Measurements from ENCODE around the gene PLCL2.

DNA sequence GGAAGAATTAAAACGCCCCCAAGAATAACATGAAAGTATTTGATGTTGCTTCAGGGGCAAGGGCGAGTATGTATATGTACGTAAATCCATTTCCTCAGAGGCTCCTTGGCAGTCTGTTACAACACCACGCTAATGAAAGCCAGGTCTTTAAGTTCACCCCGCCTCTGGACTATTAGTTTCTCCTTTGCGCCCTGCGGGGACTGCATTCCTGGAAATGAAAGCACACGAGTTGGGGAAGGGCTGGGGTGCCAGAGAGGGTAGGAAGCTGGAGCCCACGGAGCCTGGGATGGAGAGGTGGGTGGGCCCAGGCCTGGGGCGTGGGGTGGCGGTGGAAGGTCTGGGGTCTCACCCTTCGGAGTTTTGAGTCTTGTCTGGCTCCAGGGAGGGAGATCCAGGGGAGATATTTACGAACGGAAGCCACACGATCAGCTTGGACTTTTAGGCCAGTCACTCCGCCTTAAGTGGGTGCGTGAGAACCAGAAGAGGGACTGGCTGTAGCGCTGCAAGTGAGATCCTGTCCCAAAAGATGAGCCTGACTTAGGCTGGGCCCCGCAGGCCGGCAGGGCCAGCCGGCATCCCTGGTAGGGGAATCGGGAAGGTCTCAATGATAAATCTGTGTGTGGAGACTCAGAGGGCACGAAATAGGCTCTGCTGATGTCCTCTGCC lies 1.6 kb upstream of the PLCL2 start:
- TF ChIP-seq, protein P1, sequence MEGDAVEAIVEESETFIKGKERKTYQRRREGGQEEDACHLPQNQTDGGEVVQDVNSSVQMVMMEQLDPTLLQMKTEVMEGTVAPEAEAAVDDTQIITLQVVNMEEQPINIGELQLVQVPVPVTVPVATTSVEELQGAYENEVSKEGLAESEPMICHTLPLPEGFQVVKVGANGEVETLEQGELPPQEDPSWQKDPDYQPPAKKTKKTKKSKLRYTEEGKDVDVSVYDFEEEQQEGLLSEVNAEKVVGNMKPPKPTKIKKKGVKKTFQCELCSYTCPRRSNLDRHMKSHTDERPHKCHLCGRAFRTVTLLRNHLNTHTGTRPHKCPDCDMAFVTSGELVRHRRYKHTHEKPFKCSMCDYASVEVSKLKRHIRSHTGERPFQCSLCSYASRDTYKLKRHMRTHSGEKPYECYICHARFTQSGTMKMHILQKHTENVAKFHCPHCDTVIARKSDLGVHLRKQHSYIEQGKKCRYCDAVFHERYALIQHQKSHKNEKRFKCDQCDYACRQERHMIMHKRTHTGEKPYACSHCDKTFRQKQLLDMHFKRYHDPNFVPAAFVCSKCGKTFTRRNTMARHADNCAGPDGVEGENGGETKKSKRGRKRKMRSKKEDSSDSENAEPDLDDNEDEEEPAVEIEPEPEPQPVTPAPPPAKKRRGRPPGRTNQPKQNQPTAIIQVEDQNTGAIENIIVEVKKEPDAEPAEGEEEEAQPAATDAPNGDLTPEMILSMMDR (IDR thresholded peaks at IDR 0.05; ENCODE audit: borderline replicate concordance, extremely low read depth, low read length, poor library complexity, severe bottlenecking) = no peak
- TF ChIP-seq EZH2 (IDR thresholded peaks at IDR 0.05; ENCODE audit: borderline replicate concordance, low read depth, low read length, severe bottlenecking) = no peak

All from DND-41 (cell line).